Activated CD8-positive, alpha-beta memory T cell treated with anti-CD3 and anti-CD28 coated beads, Interleukin-2, amount 50 U/mL, for 24 hours (primary cell): Measurements from ENCODE around the gene AIFM3.

Experiments
- DNase-seq: peaks from one replicate; pipeline ENCODE4 v3.0.0-alpha.2; 2020; ENCODE audit errors: extremely low read depth

The AIFM3 gene

GRCh38 chr22:20975541-20976290 lies 8.7 kb downstream of the AIFM3 start:
- DNase-seq: no peak

DNA sequence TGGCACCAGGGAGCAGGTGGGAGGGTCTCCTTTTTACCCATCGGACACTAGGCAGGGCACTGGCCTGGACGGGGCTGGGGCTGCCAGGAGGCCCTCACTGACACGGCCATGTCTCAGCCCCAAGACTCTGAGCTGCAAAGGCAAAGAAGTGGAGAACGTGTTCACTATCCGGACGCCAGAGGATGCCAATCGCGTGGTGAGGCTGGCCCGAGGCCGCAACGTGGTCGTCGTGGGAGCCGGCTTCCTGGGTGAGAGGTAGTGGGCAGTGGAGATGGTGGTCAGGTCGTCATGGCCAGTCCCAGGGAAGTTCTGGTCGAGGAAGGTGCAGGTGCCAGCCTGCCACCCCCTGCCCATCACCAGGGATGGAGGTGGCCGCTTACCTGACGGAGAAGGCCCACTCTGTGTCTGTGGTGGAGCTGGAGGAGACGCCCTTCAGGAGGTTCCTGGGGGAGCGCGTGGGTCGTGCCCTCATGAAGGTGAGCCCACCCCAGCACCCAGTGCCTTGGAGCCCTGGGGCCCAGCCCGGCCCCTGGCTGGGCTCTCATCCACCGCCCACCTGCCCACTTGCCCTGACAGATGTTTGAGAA lies 9.3 kb downstream of the AIFM3 start:
- no peak for DNase-seq

DNA sequence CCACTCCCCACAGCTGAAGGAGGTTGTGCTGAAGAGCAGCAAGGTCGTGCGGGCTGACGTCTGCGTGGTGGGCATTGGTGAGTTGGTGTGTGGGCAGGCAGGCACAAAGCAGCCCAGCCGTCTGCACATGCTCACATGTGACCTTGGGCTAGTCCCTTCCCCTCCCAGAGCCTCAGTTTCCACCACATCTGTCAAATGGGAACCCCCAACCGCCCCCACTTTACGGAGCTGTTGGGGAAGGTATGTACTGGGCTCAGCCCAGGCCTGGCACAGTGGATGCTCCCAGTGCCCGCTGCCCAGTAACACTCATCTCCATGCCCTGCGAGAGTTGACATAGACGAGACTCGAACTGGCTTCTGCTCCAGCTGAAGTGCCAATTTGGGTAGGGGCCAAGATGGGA lies 10.0 kb downstream of the AIFM3 start:
- DNase-seq: no peak

DNA sequence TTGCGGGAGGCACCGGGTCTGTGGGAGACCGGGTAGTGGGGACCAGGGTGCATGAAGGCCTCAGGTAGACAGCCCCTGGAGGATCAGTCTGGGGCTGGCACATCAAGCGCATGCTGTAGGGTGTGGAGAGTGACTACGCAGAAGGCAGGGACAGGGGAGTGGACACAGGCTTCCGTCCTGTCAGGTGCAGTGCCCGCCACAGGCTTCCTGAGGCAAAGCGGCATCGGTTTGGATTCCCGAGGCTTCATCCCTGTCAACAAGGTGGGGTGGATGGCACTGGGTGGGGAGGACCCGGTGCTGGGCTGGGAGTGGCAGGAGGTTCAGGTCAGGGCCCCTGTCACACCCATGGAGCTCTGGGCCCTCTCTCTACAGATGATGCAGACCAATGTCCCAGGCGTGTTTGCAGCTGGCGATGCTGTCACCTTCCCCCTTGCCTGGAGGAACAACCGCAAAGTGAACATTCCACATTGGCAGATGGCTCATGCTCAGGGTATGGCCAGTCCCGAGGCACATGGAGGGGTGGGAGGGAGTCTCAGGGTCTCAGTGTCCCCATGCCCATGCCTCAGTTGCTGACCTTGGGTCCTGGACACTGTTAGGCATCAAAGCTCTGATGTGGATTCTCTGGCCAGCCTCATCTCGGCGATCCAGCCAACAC lies 10.6 kb downstream of the AIFM3 start:
- no peak for DNase-seq

- DNase-seq: no peak
Measured at GRCh38 chr22:20978419-20978818, 11.4 kb downstream of the AIFM3 start.

DNA sequence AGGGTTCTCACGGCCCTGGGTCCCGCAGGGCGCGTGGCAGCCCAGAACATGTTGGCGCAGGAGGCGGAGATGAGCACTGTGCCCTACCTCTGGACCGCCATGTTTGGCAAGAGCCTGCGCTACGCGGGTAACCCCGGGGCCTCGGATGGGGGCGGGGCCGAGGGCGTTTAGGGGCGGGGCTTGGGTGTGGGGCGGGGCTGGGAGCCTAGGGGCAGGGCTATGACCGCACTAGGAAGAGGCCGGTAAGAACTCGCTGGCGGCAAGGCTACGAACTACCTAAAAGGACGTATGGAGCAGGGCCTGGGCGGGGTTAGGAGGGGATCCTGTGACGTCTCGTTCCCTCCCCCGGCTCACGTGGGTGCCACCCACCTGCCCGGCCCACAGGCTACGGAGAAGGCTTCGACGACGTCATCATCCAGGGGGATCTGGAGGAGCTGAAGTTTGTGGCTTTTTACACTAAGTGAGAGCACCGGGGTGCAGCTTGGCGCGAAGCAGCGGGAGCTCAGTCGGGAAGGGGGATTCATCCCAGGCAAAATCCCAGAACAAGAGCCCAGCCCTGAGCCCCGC lies 12.3 kb downstream of the AIFM3 start:
- peak; percentile 39 for DNase-seq

GRCh38 chr22:20979940-20980453 lies 12.9 kb downstream of the AIFM3 start:
- no peak for DNase-seq

- DNase-seq: no peak
Measured at GRCh38 chr22:20980523-20980922, 13.5 kb downstream of the AIFM3 start.

GRCh38 chr22:20980938-20981722 lies 14.1 kb downstream of the AIFM3 start:
- no peak for DNase-seq

- peak; percentile 26 for DNase-seq
Measured at GRCh38 chr22:20981787-20982562, 14.9 kb downstream of the AIFM3 start, which contains the start of gene LZTR1. LZTR1 (plus strand) TSS chr22:20982297; CDS start chr22:20982372, 75 bp downstream.

GRCh38 chr22:20982563-20982882 lies 15.5 kb downstream of the AIFM3 start:
- no peak for DNase-seq

- DNase-seq: no peak
Measured at GRCh38 chr22:20983081-20983771, 16.2 kb downstream of the AIFM3 start.

GRCh38 chr22:20985720-20986119 lies 18.7 kb downstream of the AIFM3 start:
- no peak for DNase-seq

GRCh38 chr22:20986365-20986764 lies 19.3 kb downstream of the AIFM3 start:
- no peak for DNase-seq

DNA sequence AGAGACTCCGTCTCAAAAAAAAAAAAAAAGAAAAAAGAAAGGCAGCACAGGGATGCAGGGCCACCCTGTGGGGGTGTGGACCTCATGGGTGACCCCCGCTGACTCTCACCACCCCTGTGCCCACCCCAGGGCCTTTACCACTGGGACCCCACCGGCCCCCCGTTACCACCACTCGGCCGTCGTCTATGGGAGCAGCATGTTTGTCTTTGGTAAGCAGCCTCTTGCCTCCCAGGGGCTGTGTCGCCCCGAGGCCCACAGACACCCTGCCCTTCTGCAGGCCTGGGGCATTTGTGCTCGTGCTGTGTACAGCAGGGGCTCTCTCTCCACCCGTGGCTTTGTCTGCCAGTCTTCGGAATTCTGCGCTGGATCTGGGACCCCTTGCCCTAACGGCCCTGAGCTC lies 20.3 kb downstream of the AIFM3 start:
- no peak for DNase-seq

DNA sequence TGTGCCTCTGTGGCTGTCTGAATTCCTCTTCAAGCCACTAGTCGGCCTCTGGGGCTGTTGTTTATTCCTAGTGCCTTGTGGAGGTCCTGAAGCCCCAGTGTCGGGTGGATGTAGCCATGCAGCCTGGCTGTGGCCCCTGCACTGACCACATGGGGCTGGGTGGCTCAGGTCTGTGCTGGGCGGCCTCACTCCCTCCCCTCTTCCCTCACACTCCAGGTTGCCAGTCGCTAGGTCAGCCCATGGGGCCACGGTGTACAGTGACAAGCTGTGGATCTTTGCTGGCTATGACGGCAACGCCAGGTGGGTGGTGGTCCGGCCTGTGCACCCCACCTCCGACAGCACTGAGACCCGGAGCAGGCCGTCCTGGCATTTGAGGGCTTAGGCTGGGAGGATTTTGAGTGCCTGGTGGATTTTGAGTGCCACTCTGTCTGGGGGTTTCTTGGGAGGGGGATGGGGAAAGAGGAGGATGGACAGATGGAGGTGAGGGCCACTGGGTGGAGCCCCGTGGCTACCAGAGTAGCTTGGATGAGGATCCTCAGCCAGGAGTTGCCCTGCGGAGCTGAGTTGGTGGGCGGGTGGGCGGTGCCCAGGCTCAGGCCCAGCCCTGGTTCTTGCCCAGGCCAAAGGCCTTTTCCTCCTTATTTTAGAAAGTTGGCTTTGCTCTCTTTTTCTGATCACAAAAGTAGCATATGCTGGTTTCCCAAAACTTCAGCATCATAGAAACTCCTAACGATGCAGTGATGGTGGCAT lies 21.7 kb downstream of the AIFM3 start:
- DNase-seq: no peak

- DNase-seq: no peak
Measured at GRCh38 chr22:20989323-20990138, 22.5 kb downstream of the AIFM3 start.
